ENCODE data around the gene CAPN14.

CAPN14 gene

DNA sequence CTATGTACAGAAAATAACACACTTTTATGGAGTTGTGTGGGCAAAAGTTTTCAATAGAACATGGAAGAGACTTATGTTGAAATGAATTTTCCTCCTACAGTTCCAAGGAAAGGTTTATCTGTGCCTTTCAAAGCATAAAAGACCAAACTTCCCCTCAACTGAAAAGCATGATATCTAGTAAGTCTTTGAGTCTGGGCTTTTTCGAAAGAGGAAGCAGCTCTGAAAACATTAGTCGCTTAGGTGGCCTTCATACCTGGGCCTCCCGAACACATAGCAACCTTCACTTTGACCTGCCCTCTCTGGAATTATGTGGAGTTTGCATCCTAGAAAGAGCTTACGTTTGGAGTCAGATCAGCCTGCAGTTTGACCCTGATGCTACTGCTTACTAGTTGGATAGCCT is 4.8 kb upstream of the CAPN14 start:
- DNase-seq: no peak

DNA sequence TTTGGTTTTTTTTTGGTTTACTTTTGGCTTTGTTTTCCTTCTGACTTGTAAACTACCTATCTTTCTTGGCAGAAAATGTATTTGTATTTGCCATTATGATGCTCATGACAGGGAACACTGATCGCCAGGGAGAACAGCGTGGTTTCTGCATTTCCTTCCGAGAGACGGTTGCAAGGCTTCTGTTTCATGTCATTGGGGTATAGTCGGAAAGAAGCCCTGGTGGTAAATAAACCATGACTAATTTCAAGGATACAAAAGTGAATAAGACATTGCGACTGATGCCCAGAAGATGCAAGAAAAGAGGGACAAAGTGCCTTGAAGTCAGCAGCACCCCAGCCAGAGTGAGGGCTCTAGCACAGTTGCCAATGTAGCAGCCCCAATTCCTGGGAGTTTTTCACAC is 4.2 kb upstream of the CAPN14 start:
- no peak for DNase-seq

DNA sequence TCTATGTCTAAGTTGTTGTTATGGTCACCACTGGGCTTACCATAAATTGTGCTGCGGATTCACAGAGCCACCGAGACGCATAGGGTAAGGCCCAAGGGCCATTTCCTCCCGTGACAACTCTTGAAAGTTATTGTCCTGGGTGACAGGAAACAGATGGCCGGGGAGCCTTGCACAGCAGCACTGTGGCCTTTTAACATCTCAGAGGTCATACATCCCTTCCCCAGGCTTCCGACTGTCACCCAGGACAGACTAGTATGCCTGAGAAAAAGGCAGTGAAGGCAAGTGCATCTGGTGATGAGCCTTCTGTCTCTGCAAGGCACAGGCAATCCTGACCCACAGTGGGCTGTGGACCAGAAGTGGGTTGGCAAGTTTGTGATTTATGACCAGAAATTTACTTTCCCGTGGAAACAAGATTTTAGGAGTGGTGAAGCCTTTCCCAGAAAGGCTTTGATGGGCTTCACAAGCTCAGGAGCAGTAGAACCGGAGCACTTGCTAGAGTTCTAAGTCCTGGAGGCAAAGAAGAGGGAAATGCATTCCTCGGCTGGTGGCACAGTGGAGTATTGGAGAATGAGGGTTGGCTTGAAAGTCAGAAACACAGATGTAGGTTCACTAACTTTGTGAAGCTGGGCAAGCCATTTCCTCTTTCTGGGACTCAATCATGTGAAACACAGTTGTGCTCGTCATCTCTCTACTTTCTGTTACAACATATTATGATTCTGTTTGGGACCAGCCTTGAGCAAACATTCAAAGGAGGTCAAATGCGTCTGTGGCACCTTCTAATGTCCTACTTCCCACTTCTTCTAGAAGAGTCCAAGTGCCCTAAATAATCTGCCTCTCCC is 2.0 kb upstream of the CAPN14 start:
- no peak for DNase-seq

DNA sequence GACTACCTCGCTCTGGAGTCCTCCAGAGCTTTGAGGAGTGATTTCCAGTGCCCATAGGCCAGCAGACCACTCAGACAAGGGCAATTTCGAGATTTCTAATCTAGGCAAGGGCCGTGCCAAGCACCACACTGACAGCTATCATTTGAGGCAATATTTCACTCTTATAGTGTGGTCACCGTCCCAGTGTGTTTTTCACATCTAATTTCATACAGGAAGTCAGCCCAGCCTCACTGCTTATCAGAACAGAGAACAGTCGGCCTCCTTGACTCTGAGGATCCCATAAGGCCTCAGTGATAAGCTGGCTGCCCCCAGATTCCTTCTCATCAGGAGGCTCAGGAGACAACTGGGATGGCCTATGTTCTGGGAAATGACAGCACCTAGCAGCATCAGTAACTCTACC is 581 bp downstream of the CAPN14 start:
- no peak for DNase-seq

DNA sequence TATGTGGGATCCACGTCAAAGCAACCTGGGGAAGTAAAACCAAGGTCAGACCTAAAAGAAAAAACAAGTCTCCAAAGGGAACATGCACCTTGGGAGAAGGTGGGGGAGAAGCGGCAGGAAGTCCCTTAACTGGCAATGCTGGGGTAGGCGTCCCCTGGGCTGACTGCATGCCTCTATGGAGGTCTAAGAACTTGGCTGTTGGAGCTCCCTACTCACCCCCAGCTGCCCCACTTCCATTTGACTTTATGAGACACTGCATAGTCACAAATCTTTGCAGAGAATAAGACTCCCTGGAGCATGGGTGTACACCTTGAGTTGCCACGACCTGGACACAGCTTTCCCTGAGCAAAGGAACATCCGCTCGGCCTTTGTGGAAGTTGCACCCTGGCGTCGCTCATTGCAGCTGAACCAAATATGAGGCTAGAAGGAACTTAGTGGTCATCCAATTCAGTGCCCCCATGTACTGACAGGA is 2.8 kb downstream of the CAPN14 start:
- no peak for DNase-seq

DNA sequence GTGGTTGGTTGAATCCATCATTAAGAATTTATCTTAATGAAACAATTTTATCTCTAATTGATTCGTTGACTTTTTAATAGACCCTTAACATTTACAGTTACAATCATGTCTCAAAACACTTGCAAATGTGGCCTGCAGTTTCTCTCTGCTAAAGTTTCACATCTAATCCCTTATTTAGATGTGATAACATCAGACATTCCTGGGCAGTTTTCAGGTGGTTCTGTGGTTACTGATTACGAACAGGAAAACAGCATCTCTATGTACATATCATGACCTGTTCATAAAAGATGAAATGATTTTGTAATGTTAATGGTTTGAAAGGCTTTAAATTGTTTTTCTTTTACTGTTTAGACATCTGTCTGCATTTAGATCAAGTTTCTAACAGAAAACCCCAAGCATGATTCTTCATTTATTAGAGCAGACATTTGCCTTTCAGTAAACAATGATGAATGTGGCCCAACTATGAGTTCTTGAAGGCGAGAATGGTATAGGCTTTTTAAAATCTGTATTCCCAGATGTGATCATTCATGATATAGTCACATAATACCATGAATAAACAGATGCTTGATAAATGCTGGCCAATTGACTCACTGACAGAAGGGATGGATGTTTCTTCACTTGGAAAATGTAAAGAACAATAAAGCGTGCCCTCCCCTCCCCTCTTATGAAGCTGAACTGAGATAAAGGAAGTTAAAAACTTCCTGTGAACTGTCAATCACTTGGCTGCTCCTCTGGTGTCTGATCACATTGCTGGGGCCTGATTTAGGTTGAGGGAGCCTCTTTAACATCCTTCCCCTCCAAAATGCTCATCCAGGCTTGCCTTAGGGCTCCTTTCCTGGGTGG is 3.5 kb downstream of the CAPN14 start:
- DNase-seq: no peak

DNA sequence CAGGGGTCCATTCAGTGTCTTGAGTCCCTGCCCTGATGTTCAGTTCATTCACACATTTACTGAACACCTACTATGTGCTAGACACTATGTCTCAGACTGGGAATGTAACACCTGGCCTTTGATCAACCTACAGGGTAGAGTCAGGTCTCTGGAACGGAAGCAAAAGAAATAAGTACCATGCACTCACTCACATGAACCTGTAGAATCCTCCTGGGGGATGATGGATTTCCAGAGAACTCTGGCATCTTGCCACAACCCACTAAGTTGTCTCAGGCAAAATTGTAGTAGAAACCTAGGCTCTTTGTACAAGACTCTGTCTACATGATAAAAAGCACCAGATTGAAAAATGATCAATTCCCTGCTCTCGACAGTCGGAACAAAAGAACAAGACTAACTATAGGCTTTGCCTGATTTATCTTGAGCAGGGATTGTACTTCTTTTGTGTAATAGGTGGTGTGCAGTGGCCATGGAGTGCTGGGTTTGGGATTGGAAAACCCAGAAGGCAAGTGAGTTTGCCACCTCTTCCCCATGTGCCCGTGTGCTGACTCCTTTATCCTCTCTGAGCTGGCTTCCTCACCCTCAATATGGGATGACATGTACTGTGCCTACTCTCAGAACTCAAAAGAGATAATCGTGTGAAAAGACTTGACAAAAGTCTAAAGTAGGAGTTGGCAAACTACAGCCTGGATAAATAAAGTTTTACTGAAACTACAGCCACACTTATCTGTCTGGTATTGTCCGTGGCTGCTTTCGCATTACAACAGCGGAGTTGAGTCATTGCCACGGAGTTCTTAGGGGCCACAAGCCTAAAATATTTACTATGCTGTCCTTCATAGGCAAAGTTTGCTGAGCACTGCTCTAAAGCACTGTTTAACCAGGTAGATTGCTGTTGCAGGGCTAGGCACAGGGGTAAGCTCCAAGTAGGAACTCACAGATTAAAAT is 4.4 kb downstream of the CAPN14 start:
- no peak for DNase-seq

DNA sequence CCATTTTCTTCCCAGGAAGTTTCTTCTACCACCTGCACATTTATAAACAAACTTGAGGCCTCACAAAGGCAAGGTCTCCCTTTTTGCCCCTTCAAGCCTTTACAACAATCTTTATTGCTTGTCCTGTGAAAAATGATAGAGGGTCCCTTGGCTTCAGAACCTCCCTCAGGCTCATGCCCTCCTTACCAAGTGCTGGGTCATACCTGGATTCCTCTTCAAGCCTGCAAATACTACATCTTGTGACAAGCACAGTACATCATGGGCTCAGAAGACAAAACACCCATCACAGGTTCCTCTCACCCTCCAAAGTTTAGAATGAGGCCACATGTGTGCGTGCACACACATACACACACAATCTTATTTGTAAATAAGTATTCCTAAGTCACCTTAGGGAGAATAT is 9.1 kb downstream of the CAPN14 start:
- DNase-seq: no peak

DNA sequence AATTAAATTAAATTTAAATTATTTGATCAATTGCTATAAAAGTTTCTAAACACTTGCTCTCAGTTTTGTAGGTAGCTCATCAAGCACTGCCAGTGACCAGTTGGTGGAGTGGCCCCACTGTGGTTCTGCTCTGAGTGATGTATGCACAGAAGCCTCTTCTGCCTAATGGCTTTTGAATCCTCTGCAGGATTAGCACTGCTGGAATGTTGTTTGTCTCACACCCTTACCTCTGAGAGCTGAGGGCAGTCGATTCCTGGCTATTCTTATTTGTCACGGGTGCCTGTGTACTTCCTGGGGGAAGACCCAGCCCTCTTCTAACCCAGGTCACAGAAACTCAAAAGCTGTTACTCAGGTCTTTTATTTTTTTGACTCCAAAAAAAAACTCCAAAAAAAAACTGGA is 9.5 kb downstream of the CAPN14 start:
- DNase-seq: no peak

DNA sequence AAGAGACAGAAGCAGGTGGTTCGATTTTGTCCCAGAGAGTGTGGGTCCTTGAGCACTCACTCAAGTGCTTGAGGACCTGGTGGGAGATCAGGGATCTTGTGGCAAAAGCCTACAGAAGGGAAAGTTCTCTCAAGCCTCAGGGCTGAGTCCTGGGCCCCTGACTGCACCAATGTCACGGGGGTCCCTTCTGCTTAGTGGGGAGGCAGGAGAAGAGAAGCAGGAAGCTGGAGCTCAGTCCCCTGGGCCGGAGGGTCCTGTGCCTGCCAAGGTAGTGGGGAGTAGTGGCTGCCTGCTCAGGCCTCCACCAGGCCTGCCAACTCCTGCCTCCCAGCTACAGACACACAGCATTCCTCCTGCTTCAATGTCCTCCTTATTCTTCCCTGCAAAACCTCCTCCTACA is 11.7 kb downstream of the CAPN14 start:
- no peak for DNase-seq

DNA sequence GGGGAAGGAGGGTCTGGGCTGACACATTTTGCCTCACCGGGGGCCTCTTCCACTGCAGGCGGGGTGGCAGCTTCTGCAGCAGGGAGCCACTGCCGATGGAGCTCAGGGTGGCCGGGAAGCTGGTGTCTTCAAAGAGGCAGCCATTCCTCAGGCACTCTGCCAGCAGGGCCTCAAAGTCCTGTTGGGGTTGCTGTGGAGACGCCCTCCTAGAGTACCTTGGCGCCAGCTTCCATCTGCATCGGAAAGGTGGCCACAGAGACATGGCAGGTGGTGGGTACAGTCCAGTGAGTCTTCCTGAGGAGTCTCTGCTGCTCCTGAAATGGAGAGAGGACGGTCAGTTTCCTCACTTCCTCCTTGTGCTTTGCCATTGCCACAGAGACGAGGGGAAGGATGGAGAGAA is 12.1 kb downstream of the CAPN14 start:
- DNase-seq: no peak

DNA sequence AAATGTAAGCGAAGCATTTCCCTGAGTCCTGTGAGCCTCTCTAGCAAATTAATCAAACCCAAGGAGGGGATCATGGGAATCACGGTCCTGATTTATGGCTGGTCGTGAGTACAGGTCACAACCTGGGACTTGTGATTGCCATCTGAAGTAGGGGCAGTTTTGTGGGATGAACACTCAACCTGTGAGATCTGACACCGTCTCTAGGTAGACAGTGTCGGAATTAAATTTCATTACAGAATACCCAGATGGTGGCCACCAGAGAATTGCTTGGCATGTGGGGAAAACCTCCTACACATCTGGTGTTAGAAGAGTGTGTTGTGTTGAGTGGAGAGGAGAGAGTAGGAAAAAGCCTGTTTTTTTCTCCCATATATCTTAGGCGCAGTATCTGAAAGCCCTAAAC is 12.5 kb downstream of the CAPN14 start:
- no peak for DNase-seq

DNA sequence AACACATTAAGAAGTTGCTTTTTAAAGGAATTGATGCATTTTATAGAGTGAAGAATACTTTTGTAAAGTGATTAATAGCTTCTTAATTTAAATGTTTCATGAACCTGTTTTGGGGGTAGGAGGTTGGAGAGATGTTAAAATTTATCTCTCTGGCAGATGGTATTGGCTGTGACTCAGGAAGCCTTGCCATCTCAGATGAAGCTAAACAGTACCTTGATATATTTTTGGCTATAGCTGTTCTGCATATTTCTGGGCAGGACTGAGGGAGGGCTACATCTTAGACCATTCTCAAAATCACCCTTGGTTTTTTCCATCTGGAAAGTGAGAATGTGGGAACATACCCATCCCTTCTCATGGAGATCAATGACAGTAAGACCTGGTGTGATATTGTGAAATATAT is 13.4 kb downstream of the CAPN14 start:
- DNase-seq: no peak

DNA sequence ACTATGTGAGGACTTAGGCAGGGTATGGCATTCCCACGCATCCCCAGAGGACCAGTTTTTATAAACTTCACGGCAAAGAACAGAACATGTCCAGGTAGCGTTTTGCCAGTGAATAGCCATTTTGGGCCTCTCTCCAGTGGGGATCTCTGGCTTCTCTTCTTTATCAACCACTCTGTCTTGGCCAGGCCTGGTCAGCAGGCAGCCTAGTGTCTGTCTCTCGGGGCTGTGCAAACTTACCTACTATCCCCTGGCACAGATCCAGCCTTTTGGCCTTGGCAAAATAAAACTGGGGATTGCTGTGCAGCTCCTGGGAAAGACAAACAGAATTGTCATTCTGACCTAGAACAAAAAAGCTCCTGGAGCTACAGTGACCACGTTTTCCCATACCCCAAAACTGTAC is 14.5 kb downstream of the CAPN14 start:
- no peak for DNase-seq

DNA sequence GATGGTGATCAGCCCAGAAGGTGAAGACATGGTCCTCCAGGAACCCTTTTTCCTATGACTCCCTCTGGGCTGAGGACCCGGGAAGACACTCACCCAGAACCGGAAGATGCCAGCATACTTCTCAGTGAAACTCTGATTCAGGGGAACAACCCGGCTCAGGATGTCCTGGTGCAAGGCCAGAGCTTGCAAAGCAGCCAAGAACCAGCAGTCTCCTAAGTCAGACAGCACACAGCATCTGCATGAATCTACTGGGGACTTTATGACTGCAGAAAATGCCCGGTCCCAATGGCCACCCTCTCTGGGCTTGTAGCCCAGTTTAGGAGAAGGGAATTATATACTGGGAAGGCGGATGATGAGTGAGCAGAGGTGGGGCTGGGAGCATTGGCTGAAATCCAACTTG is 15.3 kb downstream of the CAPN14 start:
- DNase-seq: no peak

DNA sequence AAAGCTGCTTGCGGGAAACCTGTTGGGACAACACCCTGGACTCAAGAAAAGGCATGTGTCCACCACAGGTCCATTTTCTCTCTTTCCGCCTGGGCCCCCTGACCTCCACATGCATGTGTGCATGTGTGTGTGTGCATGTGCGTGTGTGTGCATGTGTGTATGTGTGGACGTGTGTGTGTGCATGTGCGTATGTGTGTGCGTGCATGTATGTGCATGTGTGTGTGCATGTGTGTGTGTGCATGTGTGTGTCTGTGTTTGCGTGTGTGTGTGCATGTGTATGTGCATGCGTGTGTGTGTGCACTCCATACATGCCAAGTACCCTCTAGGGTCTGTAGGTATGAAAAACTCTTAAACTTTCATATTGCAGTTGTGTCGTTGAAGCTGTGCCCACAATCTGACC is 16.3 kb downstream of the CAPN14 start:
- no peak for DNase-seq

DNA sequence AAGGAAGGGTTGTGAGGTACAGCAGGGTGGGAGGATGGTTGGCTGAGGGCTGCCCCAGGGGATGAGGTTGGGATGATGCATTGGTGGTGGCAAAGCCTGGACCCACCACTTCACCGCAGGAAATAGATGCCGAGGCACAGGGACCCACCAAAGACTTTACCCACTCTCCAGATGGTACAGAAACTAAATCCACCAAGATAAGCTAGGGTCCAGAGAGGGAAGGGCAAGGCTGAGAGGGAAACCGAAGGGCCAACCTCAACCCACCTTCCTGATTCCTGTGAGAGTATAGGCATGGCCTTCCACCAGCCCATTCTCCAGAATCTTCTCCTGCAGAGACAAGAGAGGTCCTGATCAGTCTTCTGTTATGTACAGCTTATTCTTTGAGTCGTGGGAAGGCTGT is 18.1 kb downstream of the CAPN14 start:
- DNase-seq: no peak

DNA sequence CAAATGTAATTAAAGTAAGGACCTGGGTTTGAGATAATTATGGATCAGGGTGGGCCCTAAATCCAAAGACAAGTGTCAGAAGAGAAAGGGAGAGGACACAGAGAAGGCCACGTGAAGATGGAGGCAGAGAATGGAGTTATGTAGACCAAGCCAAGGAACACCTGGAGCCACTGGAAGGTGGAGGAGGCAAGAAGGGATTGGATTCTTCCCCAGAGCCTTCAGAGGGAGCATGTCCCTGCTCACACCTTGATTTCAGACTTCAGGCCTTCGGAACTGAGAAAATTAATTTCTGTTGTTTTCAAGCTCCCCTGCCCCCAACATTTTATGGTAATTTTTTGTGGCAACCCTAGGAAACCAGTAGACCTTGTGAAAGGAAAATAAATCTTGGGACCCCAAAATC is 19.6 kb downstream of the CAPN14 start:
- DNase-seq: no peak

DNA sequence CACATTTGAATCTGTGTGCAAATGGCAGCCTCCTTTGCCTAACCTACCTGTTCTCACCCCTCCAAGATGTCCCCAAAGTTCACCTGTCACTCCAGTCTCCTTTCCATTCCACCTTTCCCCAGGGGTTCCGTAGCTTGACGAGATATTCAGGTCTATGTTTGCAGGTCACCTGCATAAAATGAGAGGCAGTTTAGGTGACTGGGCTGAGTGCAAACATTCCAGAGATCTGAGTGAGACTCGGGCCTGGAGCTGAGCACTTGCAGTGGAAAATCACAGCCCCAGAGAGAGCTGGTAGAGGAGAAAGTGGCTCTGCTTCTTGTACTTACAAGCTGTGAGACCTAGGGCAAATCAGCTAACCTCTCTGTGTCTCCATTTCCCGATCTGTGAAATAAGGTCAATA is 20.1 kb downstream of the CAPN14 start:
- no peak for DNase-seq

DNA sequence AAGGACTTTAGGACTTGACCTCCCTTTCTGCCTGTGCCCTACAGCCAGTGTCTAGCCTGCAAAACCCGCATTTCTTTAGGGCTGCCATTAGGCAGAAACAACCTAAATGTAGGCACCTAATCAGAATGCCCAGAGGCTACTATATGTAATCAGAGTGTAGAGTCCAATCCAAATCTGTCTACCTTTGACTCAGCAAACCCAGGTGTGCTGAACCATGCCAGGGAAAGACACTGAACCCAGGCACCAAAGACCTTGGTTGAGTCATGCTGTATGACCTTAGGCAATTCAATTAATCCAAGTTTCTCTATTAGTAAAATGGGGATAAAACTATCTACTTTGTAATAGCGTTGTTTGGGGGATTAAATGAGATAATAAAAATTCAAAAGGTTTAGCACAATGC is 20.7 kb downstream of the CAPN14 start:
- no peak for DNase-seq

DNA sequence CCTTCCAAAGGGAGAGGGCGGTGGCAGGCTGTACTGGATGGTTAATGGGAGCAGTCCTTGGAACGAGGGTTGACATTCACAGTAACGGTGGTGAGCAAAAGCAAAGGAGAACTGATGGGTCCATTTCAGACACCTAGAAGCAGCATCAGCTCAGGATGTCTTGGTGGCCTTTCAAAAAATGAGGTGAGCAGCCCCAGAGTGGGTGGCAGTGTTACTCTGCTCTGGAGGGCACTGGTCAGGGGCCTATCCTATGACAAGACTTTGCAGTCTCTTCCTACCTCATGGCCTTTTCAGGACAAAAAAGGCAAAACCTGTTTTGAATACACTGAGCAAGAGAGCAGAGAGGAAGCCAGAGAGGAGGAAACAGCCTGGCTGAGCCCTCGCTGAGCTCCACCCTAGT is 23.5 kb downstream of the CAPN14 start:
- no peak for DNase-seq

DNA sequence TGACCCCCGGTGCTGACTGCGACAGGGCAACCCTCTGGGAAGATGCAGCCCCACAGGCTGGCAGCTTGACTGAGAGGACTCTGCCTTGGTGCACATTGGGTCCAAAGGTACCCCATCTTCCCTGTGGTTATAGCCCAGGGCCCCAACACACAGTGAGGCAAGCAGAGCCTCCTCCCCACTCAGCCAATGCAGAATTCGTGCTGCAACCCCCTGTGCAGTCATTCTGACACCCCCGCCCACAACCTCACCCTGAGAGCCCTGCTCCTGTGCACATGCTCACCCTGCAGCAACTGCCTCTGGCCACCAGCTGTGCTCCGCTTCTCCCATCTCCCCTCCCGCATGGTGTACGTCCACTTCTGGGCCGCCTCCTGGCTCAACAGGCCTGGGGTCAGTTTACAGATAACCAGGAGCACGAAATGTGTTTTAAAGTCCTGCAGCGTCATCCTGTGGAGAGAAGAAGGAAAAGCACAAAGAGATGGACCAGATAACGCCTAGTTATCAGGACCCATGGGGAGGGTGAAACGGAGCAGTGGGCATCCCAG is 24.4 kb downstream of the CAPN14 start:
- DNase-seq: no peak

DNA sequence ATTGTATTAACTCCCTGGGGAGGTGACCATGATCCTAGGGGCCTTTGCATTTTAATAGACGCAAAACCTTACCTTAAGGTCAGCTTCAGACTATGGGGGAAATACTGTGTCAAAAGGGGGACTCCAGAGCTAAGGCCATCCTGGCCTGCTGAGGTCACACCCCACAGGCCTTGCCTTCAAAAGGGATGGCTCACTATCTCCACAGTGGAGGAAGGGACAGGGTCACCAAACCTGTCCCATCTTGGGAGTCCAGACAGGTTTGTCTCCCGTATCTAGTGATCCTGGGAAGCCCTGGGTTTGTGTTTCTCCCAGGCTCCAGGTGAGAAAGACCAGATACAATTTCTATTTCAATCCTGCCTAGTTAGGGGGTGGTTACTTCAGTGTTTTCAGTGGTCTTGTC is 24.9 kb downstream of the CAPN14 start:
- DNase-seq: no peak
